ENCODE measurements around the gene F10.
A peak's percentile ranks its signal among the peaks of the same experiment; 100 is the strongest.
"Not testable (repeated sequence)": the region's sequence is repeated elsewhere in the genome, so short reads cannot be mapped to it uniquely, and the experiment has no call there.

The F10 gene

DNA sequence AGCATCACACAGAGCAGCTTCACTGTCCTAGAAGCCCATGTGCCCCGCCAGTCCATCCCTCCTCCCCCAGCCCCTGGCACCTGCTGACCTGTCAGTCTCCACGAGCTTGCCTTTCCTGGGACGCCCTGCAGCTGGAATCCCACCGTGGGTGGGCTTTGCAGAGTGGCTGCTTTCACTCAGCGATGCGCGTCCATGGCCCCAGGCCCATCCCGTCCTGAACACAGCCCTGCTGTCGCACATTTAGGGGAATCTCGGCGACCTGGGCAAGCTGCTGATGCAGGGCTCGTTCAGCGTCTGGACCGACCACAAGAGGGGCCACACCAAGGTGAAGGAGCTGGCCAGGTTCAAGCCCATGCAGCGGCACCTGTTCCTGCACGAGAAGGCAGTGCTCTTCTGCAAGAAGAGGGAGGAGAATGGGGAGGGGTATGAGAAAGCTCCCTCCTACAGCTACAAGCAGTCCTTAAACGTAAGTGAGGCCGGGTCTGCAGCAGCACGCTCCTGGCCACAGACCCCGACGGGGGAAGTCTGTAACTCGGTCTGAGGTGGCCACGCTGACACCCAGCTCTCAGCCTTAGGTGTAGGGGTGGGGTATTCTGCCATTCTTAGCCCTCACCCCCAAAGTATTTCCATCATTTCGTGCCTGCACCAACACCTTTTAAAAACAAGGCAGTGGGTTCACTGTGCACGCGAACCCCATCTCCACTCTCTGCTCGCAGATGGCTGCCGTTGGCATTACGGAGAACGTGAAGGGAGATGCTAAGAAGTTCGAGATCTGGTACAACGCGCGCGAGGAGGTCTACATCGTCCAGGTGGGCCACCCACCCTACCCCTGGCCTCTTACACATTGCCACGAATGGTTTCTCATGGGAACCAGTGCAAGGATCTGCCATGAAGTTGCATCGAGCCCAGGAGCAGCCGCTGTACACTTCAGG, 35.3 kb upstream of the F10 start:
- DNase-seq: no peak

DNA sequence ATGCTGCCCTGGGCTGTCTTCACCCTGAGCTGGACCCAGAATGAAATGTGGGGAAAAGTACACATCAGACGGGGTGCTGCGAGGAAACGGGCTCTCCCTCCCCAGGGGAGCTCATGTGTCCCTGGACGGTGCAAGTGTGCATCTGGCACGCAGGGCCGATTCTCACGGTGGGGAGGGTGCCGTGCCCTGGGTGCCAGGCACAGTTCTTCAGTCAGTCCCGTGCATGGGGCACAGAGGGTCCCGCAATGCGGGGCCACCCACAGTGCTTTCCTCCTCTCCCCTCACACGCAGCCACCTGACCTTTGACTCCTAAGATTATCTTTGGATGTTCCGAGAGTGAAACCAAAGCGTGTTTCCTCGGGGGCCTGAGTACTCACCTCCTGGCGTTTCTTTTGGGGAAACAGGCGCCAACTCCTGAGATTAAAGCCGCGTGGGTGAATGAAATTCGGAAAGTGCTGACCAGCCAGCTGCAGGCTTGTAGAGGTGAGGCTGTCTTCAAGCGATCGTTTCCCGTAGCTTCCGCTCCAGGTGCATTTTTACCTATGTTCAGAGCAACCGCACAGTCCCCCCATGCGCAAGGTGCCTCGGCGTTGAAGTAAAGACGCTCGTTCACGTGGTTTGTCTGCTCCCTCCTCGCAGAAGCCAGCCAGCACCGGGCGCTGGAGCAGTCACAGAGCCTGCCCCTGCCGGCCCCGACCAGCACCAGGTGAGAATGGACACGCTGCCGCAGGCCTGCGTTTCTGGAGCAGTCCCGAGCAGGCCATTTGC, 34.5 kb upstream of the F10 start:
- DNase-seq: no peak

DNA sequence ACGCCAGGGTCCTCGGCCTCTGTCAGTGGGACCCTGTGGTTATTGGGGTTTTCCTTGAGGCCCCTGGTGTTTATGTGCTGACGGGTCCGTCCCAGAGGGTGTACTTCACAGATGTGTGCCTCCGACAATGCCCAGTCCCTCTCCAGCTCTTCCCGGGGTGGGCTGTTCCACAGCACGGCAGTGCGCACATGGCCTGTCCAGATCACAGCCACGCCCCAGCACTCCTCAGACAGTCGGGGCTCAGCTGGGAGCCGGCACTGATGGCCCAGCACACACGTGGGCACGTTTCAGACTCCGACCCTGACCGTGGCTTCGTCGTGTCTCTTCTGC, 33.9 kb upstream of the F10 start:
- no peak for DNase-seq

DNA sequence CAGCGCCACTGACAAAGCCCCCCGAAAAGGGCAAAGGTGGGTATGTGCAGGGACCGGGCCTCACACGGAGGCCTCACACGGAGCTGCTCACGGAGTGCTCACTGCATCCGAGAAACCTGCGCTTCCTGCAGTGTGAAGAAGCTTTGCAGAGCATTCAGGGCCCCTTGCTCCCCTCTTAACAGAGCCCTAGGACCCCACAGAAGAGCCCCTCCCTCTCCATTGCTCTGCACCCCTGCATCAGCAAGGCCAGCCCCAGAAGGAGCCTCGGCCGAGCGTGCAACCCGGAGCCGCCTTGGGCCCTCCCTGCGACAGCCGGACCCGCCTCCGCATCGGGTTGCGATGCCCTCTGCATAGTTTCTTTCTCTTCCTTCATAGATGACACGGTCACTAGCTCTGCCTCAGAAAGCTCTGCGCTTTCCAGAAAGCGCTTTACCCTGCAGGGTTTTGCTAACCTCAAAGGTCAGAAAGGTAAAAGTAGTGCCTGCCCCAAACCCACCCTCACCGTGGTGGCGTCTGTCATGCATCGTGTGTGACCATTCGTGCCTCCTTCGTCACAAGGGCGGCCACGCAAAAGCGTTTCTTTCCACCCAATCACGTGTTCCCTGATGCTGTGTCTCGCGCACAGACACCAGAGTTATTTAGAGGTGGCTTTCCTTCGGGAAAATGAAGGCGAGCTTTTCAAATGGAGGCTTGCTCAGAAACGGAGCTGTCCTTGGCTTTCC, 32.7 kb upstream of the F10 start:
- DNase-seq: no peak

DNA sequence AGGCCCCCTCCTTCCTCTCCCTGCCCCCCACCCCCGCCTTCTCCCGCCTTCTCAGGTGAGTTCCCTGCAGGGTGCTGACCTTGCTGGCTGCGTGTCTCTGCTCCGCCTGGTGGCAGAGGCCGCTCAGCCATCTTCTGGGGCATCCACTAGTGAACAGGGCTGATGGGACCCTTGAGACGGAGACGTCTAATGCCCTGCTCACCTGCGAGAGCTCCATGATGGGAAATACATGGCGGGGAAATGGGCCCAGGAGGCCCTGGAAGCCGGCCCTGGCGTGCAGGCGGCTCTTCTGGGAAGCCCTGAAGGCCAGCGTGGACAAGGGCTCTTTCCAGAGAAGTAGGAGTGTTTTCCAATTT, 32.2 kb upstream of the F10 start:
- DNase-seq: no peak

DNA sequence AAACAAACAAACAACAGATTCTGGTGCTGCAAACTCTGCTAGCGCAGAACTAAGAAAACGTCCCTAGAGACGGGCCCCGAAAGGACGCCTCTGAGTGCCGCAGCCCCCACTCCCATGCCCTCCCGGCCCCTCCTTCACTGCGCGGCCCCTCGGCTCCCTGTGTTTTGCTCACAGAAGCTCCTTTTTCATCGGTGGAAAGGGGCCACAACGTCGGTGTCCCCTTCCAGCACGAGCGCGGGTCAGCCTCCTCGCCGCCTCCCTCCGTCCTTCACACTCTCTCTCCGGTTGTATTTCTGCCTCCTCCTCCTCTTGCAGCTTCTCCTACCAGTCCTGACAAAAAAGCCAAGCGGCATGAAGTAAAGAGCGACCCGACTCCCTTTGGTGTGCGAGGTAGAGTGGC, 31.8 kb upstream of the F10 start:
- no peak for DNase-seq

DNA sequence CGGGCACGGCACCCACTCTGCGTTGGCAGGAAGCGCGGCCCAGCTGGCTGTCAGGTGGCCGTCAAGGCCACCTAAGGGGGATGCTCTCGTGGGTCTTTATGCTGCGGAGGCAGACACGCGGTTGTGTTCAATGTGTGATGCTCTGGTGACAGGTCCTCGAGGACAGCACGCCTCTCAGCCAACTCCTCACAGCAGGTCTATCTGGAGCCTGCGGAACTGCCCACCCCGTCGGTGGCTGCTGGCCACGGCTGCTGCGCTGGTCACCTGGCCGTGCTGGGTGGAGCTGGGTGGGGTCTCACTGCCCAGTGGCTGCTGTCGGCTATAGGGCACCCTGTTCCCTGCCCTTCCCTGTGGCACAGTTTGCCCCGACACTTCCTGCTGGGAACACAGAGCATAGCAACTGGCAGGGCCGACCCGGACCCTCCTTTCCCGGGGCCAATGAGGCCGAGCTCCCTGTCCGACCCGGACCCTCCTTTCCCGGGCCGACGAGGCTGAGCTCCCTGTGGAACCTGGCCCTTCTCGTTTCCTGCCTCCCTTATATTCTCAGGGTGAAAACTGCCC, 31.3 kb upstream of the F10 start:
- DNase-seq: no peak

DNA sequence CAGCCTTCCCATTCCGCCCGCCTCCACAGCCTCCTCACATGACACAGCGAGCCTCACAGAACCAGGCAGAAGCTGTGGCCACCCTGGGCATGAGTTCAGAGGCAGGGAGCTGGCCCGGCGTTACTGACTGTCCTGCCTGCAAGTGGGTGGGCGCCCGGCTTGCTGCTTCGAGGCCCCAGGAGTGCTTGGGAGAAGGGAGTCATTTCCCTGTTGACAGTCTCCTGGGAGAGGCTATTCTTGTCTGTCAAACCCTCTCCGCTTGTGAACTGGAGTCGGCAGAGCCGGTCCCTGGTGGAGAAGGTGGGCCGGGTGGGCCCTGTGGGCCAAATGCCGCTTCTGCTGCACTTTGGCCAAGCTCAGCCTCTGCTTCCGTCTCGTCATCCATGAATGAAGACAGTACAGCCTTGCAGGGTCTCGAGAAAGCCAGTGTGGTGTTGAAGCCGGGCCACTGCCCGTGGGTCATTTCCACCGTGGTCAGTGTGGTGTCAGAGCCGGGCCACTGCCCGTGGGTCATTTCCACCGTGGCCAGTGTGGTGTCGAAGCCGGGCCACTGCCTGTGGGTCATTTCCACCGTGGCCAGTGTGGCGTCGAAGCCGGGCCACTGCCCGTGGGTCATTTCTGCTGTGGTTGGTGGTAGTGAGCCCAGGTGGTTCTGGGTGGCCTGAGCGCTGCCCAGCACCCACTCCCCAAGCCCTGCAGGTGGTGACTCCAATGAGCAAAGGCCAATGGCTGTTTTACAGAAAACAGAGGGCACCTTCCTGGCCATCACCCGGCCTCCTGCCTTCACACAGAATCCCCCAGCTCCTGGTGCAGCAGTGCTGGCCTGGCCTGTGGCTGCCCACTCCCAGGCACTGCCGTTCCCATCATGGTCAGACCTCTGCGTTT, 30.5 kb upstream of the F10 start:
- DNase-seq: no peak

DNA sequence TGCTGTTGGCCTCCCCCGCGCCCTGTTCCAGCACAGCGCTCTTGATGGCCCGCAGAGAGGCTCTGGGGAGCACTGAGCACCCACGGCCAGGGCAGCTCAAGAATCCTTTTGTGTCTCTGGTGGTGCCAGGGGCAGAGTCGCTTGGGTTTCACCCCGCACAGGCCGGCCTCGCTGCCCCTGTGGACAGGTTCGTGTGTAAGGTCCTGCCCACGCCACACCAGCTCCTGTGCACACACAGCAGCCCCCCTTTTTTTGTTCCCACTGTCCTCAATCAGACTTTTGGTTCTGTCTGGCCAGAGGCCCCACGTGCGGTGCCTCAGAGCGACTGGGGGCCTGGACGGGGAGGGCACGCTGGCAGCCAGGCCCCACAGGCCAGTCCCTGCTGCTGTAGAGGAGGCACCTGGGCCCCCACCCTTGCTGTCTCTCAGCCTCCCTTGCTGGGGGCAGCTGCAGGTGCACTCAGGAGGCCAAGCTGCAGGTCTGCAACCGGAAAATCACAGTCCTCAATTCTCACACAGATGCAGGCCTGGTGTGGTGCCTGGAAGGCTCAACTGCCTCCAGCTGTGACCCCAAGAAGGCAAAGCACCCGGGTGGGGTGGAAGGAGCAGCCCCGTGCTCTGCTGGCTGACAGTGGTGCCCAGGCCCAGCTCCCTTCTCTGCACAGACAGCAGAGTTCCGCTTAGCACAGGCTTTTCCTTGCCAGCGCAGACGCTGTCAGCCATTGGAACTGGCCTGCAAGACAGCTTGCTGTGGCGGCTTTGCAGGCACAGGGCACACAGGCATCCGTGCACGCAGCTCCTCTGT, 29.6 kb upstream of the F10 start:
- DNase-seq: no peak

DNA sequence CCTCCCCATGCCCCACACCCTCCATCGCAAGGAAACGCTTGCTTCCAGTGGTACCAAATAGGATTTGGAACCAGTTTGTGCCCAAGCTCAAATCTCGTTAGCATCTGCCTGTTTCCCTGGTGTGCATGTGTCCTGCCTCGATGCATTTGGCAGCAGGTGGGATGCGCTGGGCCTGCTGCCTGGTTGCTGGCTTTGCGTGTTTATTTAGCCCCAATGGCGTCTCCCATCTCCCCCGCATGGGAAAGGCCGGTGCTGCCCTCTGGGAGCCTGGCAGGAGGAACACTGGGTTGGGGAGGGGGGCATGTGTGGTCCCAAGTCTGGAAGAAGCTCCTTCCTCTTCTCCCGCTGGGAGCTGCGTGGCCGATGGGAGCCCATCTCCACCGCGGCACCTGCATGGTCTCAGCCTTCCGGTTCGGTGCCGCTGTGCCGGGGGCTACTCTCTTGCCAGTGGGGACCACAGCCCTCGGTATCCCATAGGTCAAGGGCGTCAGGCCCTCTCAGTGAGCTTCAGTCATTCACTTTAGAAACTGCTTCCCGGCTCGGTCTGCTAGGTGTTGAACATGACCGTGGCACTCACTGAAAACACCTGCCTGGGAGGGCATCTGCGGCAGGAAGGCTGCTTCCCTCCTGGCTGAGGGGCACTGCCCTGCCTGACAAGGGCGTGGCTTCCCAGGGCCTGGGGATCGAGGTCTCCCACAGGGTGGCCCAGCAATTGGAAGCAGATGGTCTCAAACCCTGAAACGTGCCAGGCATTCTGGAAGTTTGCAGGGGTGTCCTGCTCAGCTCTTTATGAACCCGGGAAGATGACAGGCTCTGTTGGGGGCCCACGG, 28.8 kb upstream of the F10 start:
- no peak for DNase-seq

DNA sequence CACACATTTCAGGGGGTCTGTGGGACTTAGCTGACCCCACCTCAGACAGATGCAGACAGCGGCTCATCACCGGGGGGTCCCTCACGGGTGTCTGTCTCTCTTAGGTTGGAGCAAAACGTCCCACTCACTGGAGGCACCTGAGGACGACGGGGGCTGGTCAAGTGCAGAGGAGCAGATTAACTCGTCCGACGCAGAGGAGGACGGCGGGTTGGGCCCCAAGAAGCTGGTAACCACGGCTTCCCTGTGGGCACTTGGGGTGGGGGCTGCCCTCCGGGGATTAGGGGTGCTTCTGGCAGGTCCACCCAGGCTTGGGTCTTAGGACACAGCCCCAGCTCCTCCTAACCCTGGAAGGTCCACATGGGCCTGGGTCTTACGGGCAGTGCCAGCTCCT, 28.2 kb upstream of the F10 start:
- DNase-seq: no peak

DNA sequence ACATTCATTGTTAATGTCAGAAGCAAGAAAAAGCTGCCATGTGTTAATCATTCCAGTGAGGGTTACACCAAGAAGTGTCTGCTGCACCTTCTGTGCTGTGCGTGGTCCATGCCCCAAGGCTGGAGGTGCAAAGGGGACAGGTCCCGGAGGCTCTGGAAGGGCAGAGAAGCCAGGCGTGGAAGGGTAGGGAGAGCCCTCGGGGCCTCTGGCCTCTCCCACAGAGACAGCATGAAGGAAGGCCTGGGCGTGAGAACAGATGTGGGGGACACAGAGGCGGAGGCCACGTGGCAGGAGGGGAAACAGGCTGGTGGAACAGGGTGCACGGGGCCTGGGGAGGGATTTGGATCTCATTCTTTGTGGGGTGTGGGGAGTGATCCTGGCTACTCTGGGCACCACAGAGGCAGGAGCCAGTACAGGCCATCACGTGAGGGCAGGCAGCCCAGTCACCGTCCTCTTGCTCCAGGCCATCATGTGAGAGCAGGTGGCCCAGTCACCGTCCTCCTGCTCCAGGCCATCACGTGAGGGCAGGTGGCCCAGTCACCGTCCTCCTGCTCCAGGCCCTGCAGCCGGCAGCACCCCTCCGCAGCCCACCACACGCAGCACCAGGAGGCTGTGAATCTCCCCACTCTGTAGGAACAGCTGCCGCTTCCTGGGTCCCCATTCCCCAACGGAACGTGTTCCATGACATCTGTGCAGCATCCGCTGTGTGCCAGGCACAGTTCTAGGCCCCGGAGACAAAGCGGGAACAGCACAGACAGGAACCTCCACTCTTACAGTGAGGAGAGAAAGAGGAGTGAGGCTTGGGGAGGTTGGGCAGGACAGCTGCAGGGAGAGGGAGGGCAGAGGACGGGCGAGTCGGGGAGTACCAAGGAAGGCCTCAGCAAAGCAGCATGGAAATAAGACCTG, 27.2 kb upstream of the F10 start:
- no peak for DNase-seq

DNA sequence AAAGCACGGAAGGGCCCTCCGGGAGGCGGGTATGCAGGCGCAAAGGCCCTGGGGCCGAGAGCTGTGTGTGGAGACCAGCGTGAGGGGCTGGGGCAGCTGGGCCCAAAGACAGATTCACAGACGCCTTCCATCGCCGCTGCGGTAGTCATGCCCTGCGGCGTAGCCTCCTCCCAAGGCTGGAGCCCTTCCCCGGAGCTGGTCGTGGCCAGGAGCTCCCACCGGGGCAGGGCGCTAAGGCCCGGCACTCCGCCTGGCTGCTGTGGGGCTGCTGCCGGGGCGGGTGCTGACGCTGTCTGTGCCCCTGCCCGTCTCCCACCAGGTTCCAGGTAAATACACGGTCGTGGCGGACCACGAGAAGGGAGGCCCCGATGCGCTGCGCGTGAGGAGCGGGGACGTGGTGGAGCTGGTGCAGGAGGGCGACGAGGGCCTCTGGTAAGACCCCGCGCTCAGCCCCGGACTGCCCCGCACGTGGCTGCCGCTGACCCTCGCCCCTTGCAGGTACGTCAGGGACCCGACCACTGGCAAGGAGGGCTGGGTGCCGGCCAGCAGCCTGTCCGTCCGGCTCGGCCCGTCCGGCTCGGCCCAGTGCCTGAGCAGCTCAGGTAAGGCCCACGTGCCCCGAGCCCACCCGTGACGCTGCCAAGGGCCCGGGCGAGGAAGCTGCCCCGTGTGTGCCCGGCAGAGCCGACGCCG, 26.4 kb upstream of the F10 start:
- no peak for DNase-seq

DNA sequence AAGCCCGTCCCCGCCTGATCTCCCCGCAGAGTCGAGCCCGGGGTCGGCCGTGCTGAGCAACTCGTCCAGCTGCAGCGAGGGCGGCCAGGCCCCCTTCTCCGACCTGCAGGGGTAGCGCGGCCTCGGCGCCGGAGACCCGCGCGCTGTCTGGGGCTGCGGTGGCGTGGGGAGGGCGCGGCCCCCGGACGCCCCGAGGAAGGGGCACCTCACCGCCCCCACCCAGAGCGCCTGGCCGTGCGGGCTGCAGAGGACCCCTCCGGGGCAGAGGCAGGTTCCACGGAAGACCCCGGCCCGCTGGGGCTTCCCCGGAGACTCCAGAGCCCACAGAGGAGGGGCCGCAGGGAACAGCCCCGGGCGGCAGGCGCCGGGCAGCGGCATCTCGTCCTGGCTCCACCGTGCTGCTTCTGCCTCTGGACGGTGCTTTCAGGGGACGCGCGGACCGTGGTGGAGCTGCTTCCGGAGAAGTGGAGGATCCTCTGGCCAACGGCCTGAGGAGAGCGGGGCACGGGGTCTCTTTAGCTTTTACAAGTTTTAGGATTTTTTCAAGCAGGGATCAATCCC, 25.8 kb upstream of the F10 start:
- no peak for DNase-seq

DNA sequence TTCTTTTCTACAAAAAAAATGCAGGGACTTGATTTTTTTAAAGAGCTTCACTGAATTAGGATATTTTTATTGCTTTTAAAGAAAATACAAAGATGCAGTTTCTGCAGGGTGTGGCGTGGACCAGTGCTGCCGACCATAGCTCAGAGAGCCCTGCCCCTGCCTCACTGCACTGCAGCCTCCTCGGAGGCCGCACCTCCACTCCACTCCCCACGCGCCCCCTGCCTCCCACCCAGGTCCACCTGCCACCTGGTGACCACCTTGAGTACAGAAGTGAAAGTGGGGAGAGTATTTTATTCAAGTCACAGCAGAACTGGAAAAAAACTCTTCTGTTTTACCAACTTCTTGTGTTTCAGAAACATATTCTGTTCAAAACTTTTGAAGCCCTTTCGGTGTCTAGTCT, 24.9 kb upstream of the F10 start:
- no peak for DNase-seq

DNA sequence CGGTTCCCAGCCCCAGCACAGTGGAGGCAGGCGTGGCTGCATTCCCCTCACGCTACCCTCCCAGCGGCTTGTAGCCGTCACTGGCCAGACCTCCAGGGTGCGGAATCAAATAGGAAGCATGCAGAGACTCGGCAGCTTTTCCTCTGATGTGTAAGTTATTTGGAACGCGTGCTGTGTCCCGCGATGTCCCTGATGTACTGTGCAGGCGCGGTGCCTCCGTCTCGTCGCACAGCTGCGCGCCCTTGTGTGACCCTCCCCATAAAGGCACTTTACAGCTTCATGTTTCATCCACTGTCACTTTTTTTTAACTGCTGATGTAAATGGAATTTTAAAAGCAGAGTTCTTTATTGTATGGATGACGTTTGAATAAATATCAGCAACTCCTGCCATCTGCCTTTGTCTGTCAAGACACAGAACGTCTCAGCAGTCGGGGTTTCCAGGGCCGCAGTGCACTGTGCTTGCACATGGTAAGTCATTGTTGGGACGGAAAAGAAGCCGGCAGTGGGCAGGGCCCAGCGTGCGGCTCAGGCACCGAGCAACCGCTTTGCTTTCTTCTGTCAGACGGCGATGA, 24.4 kb upstream of the F10 start:
- peak; percentile 85 for DNase-seq

DNA sequence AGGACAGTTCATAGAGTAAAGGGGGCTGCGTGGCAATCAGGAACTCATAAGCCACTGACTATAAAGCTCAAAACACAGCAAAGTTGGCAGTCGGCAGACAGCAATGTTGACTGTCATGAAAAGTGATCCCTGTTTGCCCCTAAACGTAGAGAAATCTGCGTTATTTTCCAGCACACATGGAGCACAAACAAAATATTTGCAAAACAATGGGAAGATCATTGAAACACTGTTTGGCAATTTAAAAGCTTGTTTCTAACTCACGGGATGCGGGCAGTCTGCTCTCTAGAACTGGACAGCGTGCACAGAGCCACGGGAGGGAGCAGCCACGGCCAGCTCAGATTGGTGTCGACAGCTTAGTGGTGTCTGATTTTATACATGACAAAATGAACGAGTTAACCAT, 23.5 kb upstream of the F10 start:
- DNase-seq: no peak

DNA sequence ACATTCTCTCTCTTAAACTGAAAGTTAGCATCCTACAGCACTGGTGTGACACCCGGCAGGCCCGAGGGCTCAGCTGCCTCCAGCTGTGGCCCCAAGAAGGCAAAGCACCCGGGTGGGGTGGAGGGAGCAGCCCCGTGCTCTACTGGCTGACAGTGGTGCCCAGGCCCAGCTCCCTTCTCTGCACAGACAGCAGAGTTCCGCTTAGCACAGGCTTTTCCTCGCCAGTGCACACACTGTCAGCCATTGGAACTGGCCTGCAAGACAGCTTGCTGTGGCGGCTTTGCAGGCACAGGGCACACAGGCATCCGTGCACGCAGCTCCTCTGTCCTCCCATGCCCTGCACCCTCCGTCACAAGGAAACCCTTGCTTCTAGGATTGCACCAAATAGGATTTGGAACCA, 20.3 kb upstream of the F10 start:
- DNase-seq: not testable (repeated sequence)

Data from femur (tissue), 1 donor.